CD14-positive monocyte (primary cell): ENCODE results near the gene MEP1A. TPM values are rescaled to one million over a fixed set of nuclear protein-coding genes. Genes with fewer than 3 reads are reported as not detected.

Source experiments
- DNase-seq, 3 donors: peaks; one replicate each; pipeline ENCODE4 v3.0.0-alpha.2; 2011 to 2022
- H2AFZ ChIP-seq: 2 replicates; pipeline ENCODE4 v1.6.0; 2012; ENCODE audit warnings: mild to moderate bottlenecking, low read depth, low read length, inconsistent platforms; ENCODE audit not compliant: insufficient read depth, poor library complexity, severe bottlenecking
- H3K27ac ChIP-seq, 2 donors: 1 replicate in 1 of 2; 2 replicates in 1 of 2; pipeline ENCODE4 v1.5.1; 2012 to 2013; ENCODE audit warnings: low read length in 2 of 2, control low read depth in 1 of 2, inconsistent platforms in 1 of 2, low read depth in 1 of 2, mild to moderate bottlenecking in 1 of 2
- H3K27me3 ChIP-seq, 2 donors: one replicate each; pipeline versions ENCODE4 v1.6.0 to v1.6.1; 2011 to 2013; ENCODE audit warnings: low read length in 2 of 2; ENCODE audit not compliant: control insufficient read depth in 2 of 2, insufficient read depth in 2 of 2
- H3K36me3 ChIP-seq, 2 donors: replicated peaks in 1 of 2; 1 replicate in 1 of 2; 2 replicates in 1 of 2; pipeline versions ENCODE4 v1.5.1 to v1.6.1; 2012 to 2013; ENCODE audit warnings: low read length in 2 of 2, control low read depth in 1 of 2, inconsistent platforms in 1 of 2, mild to moderate bottlenecking in 1 of 2; ENCODE audit not compliant: insufficient read depth in 2 of 2, control insufficient read depth in 1 of 2
- H3K4me1 ChIP-seq, 2 donors: 1 replicate in 1 of 2; 2 replicates in 1 of 2; pipeline versions ENCODE4 v1.5.1 to v1.6.1; 2012 to 2013; ENCODE audit warnings: low read length in 2 of 2, control low read depth in 1 of 2, inconsistent platforms in 1 of 2, mild to moderate bottlenecking in 1 of 2, moderate library complexity in 1 of 2; ENCODE audit not compliant: insufficient read depth in 2 of 2, control insufficient read depth in 1 of 2
- H3K4me2 ChIP-seq: replicated peaks from 2 replicates; pipeline ENCODE3; 2012; ENCODE audit warnings: low read length, moderate library complexity, mild to moderate bottlenecking; ENCODE audit not compliant: poor library complexity, severe bottlenecking; ENCODE audit errors: extremely low read depth
- H3K4me3 ChIP-seq, 3 experiments: fragments of 200-600 bp in 1 of 3; sonication (generic) in 1 of 3; replicated peaks in 1 of 3; 1 replicate in 2 of 3; 2 replicates in 1 of 3; pipeline ENCODE4 v1.5.1; 2011 to 2013; ENCODE audit warnings: low read length in 3 of 3, mild to moderate bottlenecking in 3 of 3, control low read depth in 2 of 3, low read depth in 2 of 3, inconsistent platforms in 1 of 3, moderate library complexity in 1 of 3
- H3K79me2 ChIP-seq: 2 replicates; pipeline ENCODE4 v1.6.0; 2012; ENCODE audit warnings: mild to moderate bottlenecking, control low read depth, inconsistent platforms, low read length, moderate library complexity; ENCODE audit not compliant: insufficient read depth
- H3K9ac ChIP-seq: 2 replicates; pipeline ENCODE4 v1.6.0; 2017; ENCODE audit warnings: low read length, mild to moderate bottlenecking; ENCODE audit not compliant: insufficient read depth, poor library complexity, severe bottlenecking
- H3K9me3 ChIP-seq, 2 donors: replicated peaks in 1 of 2; 1 replicate in 1 of 2; 2 replicates in 1 of 2; pipeline versions ENCODE4 v1.5.1 to v1.6.1; 2012 to 2013; ENCODE audit warnings: low read length in 2 of 2, control low read depth in 1 of 2; ENCODE audit not compliant: control insufficient read depth in 1 of 2, insufficient read depth in 1 of 2
- H4K20me1 ChIP-seq: 2 replicates; pipeline ENCODE4 v1.6.0; 2012; ENCODE audit warnings: mild to moderate bottlenecking, low read length, control low read depth, moderate library complexity; ENCODE audit not compliant: insufficient read depth
- H3K27ac Mint-ChIP-seq, 7 donors: one replicate each; pipeline ENCODE4 v1.8.0; 2020; ENCODE audit warnings: mild to moderate bottlenecking in 7 of 7, mixed read lengths in 7 of 7, moderate library complexity in 6 of 7, inconsistent platforms in 2 of 7
- H3K27me3 Mint-ChIP-seq, 3 donors: one replicate each; pipeline ENCODE4 v1.8.0; 2021 to 2022; ENCODE audit warnings: low read depth in 3 of 3, mild to moderate bottlenecking in 3 of 3, mixed read lengths in 3 of 3, moderate library complexity in 3 of 3, inconsistent platforms in 1 of 3
- H3K36me3 Mint-ChIP-seq, 2 donors: one replicate each; pipeline ENCODE4 v1.8.0; 2020; ENCODE audit warnings: mixed read lengths in 2 of 2, inconsistent platforms in 1 of 2, mild to moderate bottlenecking in 1 of 2
- H3K4me1 Mint-ChIP-seq: one replicate; pipeline ENCODE4 v1.8.0; 2020; ENCODE audit warnings: mild to moderate bottlenecking, mixed read lengths
- H3K4me3 Mint-ChIP-seq, 2 donors: one replicate each; pipeline ENCODE4 v1.8.0; 2020; ENCODE audit warnings: mild to moderate bottlenecking in 2 of 2, mixed read lengths in 2 of 2, moderate library complexity in 1 of 2
- H3K9me3 Mint-ChIP-seq, 7 donors: one replicate each; pipeline ENCODE4 v1.8.0; 2020 to 2022; ENCODE audit warnings: mixed read lengths in 7 of 7, mild to moderate bottlenecking in 6 of 7, moderate library complexity in 6 of 7, inconsistent platforms in 2 of 7
- WGBS: methylation state at CpG from one replicate; pipeline ENCODE4 v1.1.5; 2013; ENCODE audit warnings: missing lambda C conversion rate; ENCODE audit not compliant: insufficient coverage; 5-methylcytosine and 5-hydroxymethylcytosine counted together
- intact Hi-C, 2 donors: fragments of 100-400 bp; cut with micrococcal nuclease; formaldehyde crosslinking; loops; one replicate each; pipeline versions ENCODE4 v1.15.0 to v1.15.1; 2023
- polyA plus RNA-seq, 3 donors: library from polyadenylated mRNA; depleted of rRNA in 1 of 3; unstranded in 2 of 3; stranded (reverse) in 1 of 3; fragments of 300-500 nt in 2 of 3; fragments of >200 nt in 1 of 3; fragmentation: Illumina TruSeq in 2 of 3; gene quantifications; 1 replicate in 2 of 3; 2 replicates in 1 of 3; pipeline ENCODE4 v1.2.3, GENCODE V29; 2012 to 2021
- TF ChIP-seq, protein P1 (sequence below): fragments of 200-600 bp; IDR thresholded peaks from one replicate; pipeline ENCODE4 v1.8.0; 2022; ENCODE audit warnings: antibody characterized with exemption, mild to moderate bottlenecking

MEP1A gene
- polyA plus RNA-seq, 3 donors = 0.05 to 0.10 (median 0.07) TPM

DNA sequence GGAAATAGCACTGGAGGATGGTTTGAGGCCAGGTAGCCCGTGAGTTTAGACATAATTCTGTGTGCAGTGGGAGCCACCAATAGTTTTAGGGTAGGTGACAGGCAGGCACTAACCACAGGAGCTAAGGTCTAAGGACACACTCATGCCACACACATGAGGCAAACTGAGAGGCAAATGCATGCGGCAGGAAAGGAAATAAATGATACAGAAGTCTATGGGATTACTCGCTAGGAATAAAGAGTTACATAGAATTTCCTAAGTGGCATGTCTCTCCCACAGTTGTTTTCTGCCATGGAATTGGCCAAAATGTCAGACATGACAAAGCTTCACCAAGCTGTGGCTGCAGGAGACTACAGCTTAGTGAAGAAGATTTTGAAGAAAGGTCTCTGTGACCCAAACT, 41.5 kb upstream of the MEP1A start:
- Histone ChIP-seq H3K27ac (no peak overlapping the region), H3K79me2 (no peaks in the 10 kb centered on the region), H4K20me1 (no peaks in the 10 kb centered on the region), H3K4me3 (no peak overlapping the region), H3K9ac (no peak overlapping the region), H3K36me3 (no peaks in the 10 kb centered on the region), H2AFZ (no peak overlapping the region), H3K27me3 (no peaks in the 10 kb centered on the region), H3K9me3 (no peaks in the 10 kb centered on the region), H3K4me2 (no peak overlapping the region), H3K4me1 (peaks cover 6 to 12% of the 10 kb centered on the region in 2 donors)
- Mint-ChIP-seq H3K9me3 (peaks cover 0 to 6% (median 0%) of the 10 kb centered on the region in 7 donors), H3K27ac (no peak overlapping the region), H3K27me3 (peaks cover 0 to 1% (median 0%) of the 10 kb centered on the region in 3 donors), H3K36me3 (no peaks in the 10 kb centered on the region), H3K4me3 (no peak overlapping the region), H3K4me1 (peaks cover 15% of the 10 kb centered on the region)
- no peak for DNase-seq
- TF ChIP-seq, protein P1, sequence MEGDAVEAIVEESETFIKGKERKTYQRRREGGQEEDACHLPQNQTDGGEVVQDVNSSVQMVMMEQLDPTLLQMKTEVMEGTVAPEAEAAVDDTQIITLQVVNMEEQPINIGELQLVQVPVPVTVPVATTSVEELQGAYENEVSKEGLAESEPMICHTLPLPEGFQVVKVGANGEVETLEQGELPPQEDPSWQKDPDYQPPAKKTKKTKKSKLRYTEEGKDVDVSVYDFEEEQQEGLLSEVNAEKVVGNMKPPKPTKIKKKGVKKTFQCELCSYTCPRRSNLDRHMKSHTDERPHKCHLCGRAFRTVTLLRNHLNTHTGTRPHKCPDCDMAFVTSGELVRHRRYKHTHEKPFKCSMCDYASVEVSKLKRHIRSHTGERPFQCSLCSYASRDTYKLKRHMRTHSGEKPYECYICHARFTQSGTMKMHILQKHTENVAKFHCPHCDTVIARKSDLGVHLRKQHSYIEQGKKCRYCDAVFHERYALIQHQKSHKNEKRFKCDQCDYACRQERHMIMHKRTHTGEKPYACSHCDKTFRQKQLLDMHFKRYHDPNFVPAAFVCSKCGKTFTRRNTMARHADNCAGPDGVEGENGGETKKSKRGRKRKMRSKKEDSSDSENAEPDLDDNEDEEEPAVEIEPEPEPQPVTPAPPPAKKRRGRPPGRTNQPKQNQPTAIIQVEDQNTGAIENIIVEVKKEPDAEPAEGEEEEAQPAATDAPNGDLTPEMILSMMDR = no peak
- WGBS = 100% methylated on average over 3 of the region's 3 CpGs
- intact Hi-C loops = no loop called here

DNA sequence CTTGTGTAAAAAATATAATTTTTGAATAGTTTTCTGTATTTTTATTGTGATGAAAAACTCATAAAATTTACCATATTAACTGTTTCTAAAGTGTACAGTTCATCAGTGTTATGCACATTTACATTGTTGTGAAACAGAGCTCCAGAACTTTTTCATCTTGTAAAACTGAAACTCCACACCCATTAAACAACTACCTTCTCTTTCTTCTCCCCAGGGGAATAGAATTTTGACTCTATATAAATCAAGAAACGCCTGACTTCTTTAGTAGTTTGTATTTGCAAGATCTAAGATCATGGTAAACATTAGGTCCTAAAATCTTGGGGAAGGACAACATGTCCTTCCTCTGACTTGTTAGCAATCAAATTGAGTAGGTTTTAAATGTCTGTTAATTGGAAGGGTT, 37.3 kb upstream of the MEP1A start:
- H4K20me1 ChIP-seq = no peaks in the 10 kb centered on the region
- Mint-ChIP-seq H3K4me3 (no peak overlapping the region), H3K4me1 (peaks cover 1% of the 10 kb centered on the region), H3K36me3 (no peaks in the 10 kb centered on the region), H3K27ac (no peak overlapping the region), H3K9me3 (peaks cover 0 to 2% (median 0%) of the 10 kb centered on the region in 7 donors), H3K27me3 (peaks cover 0 to 1% (median 0%) of the 10 kb centered on the region in 3 donors)
- intact Hi-C loops = no loop called here
- H3K27me3 ChIP-seq = no peaks in the 10 kb centered on the region
- peak overlapping the region; percentile 36 for H2AFZ ChIP-seq
- H3K4me1 ChIP-seq = no peaks in the 10 kb centered on the region
- WGBS = no CpG with 5 or more reads among the region's 1 CpG
- H3K27ac ChIP-seq = no peak overlapping the region
- no peaks in the 10 kb centered on the region for H3K9me3 ChIP-seq
- no peak for DNase-seq
- TF ChIP-seq, protein P1 = no peak
- no peak overlapping the region for H3K4me2 ChIP-seq
- H3K36me3 ChIP-seq = no peaks in the 10 kb centered on the region
- H3K9ac ChIP-seq = no peak overlapping the region
- no peaks in the 10 kb centered on the region for H3K79me2 ChIP-seq
- H3K4me3 ChIP-seq = no peak overlapping the region
